ENCODE data around the gene TAMALIN. TPM values are rescaled to one million over a fixed set of nuclear protein-coding genes. Genes with fewer than 3 reads are reported as not detected.

TAMALIN gene
- total RNA-seq, 1 donor = 122 TPM

DNA sequence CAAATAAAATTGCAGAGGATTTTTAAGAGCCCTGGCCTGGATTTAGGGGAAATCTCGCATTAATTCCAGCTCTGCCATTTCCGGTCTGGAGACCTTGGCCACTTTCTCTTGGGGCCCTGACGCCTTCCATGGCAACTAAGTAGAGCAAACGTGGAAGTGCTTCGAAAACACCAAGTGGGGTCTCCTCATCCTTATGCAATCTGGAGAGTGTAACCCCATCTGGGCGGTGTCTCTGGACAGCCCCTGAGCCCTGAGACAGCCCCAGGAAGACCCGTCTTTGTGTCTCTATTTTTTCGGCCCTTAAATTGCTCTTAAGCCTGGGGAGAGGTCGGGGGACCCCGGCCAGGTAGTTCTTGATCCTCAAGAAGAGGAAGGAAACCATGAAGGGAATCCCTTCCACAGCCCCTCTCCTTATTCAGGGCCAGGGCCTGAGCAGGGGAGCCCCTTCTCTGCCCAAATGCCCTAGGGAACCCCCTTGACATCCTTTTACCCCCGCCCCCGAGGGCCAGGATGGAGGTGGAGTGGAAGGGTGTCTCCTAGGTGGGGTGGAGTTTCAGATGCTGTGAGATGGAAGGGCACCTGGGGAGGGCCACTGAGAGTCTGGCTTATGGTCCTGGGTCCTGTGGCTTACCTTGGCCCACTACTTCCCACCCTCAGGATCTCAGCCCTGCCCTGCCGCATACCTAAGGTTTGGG is 26.8 kb downstream of the TAMALIN start:
- peak overlapping the region; percentile 38 for H3K4me3 ChIP-seq (ENCODE audit: low read length)

DNA sequence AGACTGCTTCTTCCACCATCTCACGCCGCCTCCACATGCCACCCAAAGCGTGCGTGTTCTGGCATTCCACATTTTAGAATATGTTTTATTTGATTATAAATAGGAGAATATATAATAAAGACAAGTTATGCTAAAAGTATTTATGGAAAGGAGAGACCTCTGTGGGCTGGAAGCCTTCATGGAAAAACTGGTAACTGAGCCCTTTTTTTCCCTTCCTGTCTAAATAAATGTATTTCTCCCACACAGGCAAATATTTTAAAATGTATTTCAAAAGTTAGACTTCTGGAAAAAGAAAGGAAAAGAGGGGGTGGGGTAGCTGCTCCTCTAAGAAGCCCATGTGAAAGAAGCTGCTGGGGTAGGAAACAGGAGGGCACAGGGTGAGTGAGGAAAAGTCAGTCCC is 28.4 kb downstream of the TAMALIN start:
- Histone ChIP-seq H3K4me3 (ENCODE audit: low read length) (no peak overlapping the region), H3K4me1 (ENCODE audit: insufficient read depth, low read length) (peaks cover 35% of the 10 kb centered on the region), H3K27me3 (ENCODE audit: insufficient read depth, low read length) (peaks cover 23% of the 10 kb centered on the region), H3K9me3 (ENCODE audit: low read depth, low read length) (no peaks in the 10 kb centered on the region)

More for the DNA sequence above, 26.8 kb downstream of the TAMALIN start:
- peaks cover 23% of the 10 kb centered on the region for H3K27me3 ChIP-seq (ENCODE audit: insufficient read depth, low read length)
- peaks cover 35% of the 10 kb centered on the region for H3K4me1 ChIP-seq (ENCODE audit: insufficient read depth, low read length)
- no peaks in the 10 kb centered on the region for H3K9me3 ChIP-seq (ENCODE audit: low read depth, low read length)

DNA sequence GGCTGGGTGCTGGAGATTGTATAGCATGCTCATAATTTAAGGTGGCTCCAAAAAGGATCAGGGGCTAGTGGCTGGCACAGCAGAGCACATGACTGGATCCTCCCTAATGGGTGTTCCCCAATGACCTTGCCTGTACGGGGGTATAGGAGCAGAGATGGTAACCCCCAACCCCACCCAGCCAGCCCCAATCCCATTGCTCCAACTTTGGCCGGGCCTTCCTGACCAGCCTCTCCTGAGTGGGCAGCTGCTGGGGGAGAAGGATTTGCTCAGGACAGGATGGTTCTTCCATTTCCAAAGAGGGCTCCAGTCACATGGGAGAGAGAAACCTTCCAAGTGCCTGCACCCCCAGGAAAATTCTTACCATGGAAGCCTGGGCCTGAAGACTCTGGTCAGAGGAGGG is 29.2 kb downstream of the TAMALIN start:
- Histone ChIP-seq H3K4me1 (ENCODE audit: insufficient read depth, low read length) (peaks cover 35% of the 10 kb centered on the region), H3K9me3 (ENCODE audit: low read depth, low read length) (no peaks in the 10 kb centered on the region), H3K27me3 (ENCODE audit: insufficient read depth, low read length) (peaks cover 23% of the 10 kb centered on the region), H3K4me3 (ENCODE audit: low read length) (no peak overlapping the region)

DNA sequence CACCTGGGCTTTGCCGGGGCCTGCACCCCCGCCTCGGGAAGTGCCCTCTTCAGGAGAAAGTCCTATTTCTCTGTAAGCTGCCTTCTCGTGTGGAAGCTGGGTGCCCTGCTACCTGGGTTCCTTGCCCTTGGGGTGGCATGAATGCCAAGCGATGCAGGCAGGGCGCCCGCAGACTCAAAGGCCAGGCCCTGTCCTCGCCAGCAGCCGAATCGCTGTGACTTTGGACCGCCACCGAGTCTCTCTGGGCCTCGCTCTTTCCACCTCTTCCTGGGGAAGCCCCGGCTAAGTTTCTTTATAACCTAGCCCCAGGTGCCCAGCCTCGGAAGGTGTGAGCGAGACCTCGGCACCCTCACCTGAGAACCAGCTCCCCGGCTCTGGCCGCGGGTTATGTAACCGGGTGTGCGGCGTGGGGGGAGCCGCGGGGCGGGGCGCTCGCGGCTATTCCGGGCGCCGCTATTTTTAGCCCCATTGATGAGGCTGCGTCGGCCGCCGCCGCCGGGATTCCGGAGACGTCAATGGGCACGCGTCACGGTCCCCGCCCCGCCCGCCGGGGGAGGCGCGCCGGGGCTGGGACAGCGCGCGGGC is 29.9 kb downstream of the TAMALIN start:
- H3K27me3 ChIP-seq (ENCODE audit: insufficient read depth, low read length) = peaks cover 23% of the 10 kb centered on the region
- no peaks in the 10 kb centered on the region for H3K9me3 ChIP-seq (ENCODE audit: low read depth, low read length)
- peaks cover 39% of the 10 kb centered on the region for H3K4me1 ChIP-seq (ENCODE audit: insufficient read depth, low read length)
- H3K4me3 ChIP-seq (ENCODE audit: low read length) = peak overlapping the region; percentile 20

DNA sequence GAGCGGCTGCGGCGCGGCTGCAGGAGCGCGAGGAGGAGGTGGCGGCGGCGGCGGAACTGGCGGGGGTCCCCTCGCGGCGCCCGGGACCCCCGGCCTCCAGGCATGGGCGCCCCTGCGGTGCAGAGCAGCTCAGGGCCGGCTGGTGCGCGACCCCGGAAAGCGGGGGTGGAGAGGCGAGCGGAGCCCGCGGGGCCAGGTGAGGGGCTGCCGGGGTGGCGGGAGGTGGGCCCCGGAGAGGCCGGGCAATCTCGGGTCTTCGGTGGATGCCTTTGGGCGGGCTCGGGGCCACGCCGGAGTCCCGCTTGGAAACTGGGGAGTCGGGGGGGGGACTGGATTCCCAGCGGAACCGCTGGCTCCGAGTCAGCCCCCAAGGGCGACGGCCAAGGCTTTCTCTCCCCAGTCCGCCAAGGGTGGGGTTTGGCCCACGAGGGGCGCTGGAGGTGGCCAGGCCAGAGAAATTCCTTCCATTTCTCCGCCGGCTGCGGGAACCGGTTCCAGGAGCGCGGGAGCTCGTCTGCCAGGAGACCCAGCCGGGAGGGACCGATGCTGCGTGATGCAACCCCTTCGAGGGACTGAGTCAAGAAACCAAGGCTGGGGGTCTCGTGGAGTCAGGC is 30.6 kb downstream of the TAMALIN start:
- peaks cover 43% of the 10 kb centered on the region for H3K4me1 ChIP-seq (ENCODE audit: insufficient read depth, low read length)
- H3K9me3 ChIP-seq (ENCODE audit: low read depth, low read length) = no peaks in the 10 kb centered on the region
- peaks cover 23% of the 10 kb centered on the region for H3K27me3 ChIP-seq (ENCODE audit: insufficient read depth, low read length)
- peak overlapping the region; percentile 23 for H3K4me3 ChIP-seq (ENCODE audit: low read length)

DNA sequence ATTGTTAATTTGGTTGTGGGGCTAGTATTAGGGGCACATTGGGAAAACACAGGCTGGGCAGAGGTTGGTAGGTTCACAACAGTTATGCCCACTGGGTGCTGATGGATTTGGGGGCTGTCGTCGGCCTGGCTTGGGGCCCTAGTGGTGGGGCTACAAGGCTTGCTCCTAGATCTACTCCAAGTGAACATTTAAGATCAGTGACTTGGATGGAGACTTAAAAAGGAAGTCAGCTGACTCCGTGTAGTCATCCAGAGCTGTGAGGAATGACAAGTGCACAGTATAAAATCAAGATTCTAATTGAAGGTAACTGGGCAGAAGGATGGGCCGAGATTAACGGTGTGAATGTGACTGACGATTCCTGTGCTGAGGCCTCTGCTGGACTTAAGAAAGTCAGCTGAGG is 31.7 kb downstream of the TAMALIN start:
- H3K27me3 ChIP-seq (ENCODE audit: insufficient read depth, low read length) = peaks cover 23% of the 10 kb centered on the region
- no peak overlapping the region for H3K4me3 ChIP-seq (ENCODE audit: low read length)
- no peaks in the 10 kb centered on the region for H3K9me3 ChIP-seq (ENCODE audit: low read depth, low read length)
- H3K4me1 ChIP-seq (ENCODE audit: insufficient read depth, low read length) = peaks cover 42% of the 10 kb centered on the region

DNA sequence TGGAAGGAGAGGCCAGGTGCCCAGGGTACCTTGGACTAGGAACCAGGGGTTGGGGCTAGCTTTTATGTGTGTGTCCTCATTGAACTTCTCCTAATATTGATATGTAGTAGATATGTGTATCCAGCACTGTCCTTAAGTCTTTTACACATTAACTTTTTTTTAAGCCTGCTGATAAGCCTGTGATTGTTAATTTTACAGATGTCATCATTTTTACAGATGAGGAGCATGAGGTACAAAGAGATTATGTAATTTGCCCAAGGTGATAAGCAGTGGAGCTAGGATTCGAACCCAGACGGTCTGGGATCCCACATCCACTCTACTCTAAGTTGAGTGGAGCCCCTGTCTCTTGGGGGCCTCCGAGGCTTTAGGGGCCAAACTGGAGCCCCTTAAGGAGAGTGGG is 34.3 kb downstream of the TAMALIN start:
- Histone ChIP-seq H3K4me1 (ENCODE audit: insufficient read depth, low read length) (peaks cover 42% of the 10 kb centered on the region), H3K9me3 (ENCODE audit: low read depth, low read length) (no peaks in the 10 kb centered on the region), H3K4me3 (ENCODE audit: low read length) (no peak overlapping the region), H3K27me3 (ENCODE audit: insufficient read depth, low read length) (peaks cover 8% of the 10 kb centered on the region)

DNA sequence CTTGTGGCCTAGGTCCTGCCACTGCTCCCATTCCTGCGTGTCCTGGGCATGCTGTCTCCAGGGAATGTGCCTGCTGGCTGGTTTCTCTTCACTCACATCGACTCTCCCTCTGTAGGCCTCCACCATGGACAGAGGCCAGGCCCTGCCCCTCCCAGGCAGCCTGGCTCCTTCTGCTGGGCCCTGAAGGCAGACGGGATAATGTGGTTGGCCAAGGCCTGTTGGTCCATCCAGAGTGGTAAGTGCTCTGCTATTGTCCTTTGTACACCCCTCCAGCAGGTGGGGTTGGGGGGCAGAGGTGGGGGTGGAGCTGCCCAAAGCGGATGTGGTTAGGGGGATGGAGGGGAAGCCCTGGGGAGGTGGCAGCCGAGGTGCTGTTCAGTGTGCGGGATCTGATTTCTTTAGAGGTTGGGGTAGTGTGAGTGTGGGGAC is 35.0 kb downstream of the TAMALIN start:
- Histone ChIP-seq H3K27me3 (ENCODE audit: insufficient read depth, low read length) (peaks cover 3% of the 10 kb centered on the region), H3K4me3 (ENCODE audit: low read length) (no peak overlapping the region), H3K4me1 (ENCODE audit: insufficient read depth, low read length) (peaks cover 40% of the 10 kb centered on the region), H3K9me3 (ENCODE audit: low read depth, low read length) (no peaks in the 10 kb centered on the region)

DNA sequence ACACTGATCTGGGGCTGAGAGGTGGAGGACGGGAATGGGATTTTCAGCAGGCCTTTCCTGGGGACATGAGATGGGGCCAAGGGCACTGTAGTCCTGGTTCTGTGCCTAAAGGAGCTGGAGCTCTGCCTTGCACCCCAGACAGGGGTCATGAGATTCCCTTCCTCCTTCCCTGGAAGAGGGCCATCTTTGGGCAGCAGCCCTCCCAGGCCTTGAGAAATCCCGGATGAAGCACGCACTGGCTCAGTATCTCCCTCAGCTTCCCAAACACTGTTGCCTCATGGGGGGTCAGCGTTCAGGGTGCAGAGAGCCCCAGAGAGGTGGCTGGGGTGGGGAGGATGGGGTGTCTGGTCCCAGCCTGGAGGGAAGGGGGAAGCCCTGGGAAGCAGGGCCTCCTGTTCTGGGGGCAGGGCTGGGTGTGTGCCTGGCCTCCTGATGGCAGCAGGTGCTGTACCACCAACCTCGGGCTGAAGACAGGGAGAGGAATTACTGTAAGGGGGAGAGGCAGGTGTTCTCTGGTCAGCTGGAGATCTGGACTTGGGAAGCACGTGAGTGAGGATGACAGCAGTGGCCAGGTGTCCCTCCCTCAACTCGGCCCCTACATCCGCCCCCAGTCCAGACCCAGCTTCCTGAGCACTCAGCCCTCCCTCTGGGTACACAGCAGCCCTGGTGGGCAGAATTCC is 36.1 kb downstream of the TAMALIN start:
- Histone ChIP-seq H3K27me3 (ENCODE audit: insufficient read depth, low read length) (no peaks in the 10 kb centered on the region), H3K9me3 (ENCODE audit: low read depth, low read length) (no peaks in the 10 kb centered on the region), H3K4me1 (ENCODE audit: insufficient read depth, low read length) (peaks cover 32% of the 10 kb centered on the region), H3K4me3 (ENCODE audit: low read length) (no peak overlapping the region)

DNA sequence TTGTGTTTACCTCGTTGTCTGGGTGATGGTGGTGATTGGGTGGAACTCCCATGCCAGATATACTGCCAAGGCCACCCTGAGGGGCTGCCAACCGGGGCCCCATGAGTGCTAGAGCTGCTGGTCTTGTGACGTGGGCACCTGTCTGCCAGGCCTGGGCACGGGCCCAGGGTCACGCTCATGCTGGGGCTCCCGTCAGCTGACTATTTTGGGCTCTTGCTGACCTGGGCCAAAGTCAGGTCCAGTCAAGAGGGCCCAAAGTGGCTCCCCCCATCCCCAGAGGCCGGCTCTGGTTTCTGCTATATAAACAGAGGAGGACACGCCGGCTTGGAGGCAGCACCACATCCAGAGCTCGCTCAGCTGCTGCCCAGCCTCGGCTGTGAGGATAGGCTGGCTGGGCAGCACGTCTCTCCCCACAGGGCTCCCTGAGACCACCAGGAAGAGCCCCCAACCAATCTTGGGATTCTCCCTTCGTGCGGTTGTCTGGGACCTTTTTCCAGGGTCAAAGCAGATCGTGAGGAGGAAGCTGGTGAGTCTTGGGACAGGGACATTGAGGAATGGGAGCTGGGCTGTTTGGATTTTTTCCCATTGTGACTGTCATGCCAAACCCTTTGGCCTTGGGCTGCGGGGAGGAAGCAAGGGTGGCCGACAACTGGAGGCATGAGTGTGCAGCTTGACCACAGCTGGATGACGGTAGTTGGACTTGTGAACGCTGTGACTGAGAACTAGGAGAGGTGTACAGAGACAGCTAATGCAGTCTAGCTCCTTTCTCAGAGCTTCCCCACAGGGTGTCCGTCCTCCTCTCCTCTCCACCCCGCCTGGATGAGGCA is 36.9 kb downstream of the TAMALIN start:
- no peaks in the 10 kb centered on the region for H3K27me3 ChIP-seq (ENCODE audit: insufficient read depth, low read length)
- H3K4me1 ChIP-seq (ENCODE audit: insufficient read depth, low read length) = peaks cover 32% of the 10 kb centered on the region

DNA sequence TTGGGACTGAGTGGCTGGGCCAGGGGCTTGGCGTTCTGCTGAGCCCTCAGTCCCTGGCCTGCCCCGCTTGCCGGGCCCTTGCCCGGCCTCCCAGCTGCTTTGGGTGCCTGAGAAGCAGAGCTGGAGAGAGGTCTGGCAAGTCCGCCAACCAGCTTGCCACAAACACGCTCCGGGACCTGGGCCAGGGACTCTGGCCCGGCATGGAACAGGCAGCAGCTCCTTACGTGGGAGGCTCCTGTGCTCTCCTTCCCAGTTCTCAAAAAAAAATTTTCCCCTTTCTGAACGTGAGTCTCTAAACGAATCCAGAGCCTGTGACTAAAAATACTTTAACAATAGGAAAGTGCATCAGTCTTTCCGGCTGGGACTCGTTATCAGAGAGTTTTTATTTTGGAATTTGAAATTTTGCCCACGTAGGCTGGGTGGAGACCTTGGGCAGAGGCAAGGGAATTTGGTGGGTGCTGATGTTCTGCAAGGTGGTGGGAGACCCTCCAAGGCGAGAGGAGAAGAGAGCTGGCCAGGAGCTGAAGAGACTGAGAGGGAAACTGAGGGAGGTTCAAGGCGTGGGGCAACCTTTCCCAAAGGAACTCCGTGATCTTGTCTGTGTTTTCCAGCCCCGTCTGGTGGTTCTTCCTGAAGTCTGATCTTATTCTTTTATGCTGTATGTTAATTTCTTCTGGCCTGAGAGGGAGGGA is 37.7 kb downstream of the TAMALIN start:
- no peaks in the 10 kb centered on the region for H3K27me3 ChIP-seq (ENCODE audit: insufficient read depth, low read length)
- no peak overlapping the region for H3K4me3 ChIP-seq (ENCODE audit: low read length)
- peaks cover 32% of the 10 kb centered on the region for H3K4me1 ChIP-seq (ENCODE audit: insufficient read depth, low read length)
- no peaks in the 10 kb centered on the region for H3K9me3 ChIP-seq (ENCODE audit: low read depth, low read length)

More for the DNA sequence above, 36.9 kb downstream of the TAMALIN start:
- no peaks in the 10 kb centered on the region for H3K9me3 ChIP-seq (ENCODE audit: low read depth, low read length)
- H3K4me3 ChIP-seq (ENCODE audit: low read length) = no peak overlapping the region

DNA sequence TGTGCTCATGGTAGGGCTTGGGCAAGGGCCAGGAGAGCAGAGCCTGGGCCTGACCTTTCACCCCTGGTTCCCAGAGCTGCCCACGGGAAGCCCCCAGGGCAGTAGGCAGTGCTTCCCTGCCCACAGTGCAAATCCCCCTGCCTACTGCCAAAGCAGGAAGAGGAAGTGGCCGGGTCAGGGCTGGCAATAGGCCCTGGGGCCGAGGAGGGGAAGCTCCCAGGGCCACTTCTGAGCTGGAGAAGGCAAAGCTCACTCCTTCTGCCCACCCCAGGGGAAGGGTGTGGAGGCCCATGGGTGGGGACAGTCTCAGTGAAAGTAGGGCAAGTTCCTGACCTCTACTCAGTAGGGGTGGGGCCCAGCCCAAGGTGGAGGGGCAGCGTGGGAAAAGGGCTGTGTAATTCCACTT is 39.1 kb downstream of the TAMALIN start:
- Histone ChIP-seq H3K9me3 (ENCODE audit: low read depth, low read length) (no peaks in the 10 kb centered on the region), H3K4me1 (ENCODE audit: insufficient read depth, low read length) (peaks cover 44% of the 10 kb centered on the region), H3K27me3 (ENCODE audit: insufficient read depth, low read length) (no peaks in the 10 kb centered on the region), H3K4me3 (ENCODE audit: low read length) (no peak overlapping the region)

DNA sequence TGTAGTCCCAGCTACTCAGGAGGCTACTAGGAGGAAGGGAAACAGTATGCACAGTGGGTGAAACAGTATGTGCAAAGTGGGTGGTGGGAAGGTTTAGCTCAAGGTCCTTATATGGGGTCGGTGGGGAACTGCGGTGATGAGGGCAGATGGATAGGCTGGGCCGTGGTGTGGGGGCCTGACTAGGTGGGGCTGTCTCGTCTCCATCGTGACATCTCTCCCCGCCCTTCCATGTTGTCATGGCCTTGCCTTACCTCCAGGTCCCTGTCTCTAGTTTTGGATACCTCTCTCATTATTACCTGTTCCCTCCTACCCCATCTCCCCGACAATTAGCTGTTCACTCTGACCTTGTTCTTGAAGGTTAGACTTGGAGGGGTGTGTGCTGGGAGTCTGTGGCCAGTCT is 40.1 kb downstream of the TAMALIN start:
- Histone ChIP-seq H3K4me1 (ENCODE audit: insufficient read depth, low read length) (peaks cover 46% of the 10 kb centered on the region), H3K4me3 (ENCODE audit: low read length) (no peak overlapping the region), H3K9me3 (ENCODE audit: low read depth, low read length) (no peaks in the 10 kb centered on the region), H3K27me3 (ENCODE audit: insufficient read depth, low read length) (no peaks in the 10 kb centered on the region)

DNA sequence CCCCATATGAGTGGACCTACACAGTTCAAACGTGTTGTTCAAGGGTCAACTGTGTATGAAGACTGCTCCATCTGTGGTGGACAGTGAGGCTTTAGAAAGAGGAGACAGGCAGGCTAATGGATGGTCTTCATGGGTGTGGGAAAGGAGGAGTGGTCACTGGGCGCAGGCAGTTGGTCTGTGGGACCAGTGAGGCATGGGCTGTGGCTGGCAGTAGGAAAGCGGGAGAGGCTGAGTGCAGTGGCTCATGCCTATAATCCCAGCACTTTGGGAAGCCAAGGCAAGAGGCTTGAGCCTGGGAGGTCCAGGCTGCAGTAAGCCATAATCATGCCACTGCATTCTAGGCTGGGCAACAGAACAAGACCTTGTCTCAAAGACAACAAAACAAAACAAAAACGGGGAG is 42.5 kb downstream of the TAMALIN start:
- Histone ChIP-seq H3K4me3 (ENCODE audit: low read length) (no peak overlapping the region), H3K27me3 (ENCODE audit: insufficient read depth, low read length) (no peaks in the 10 kb centered on the region), H3K9me3 (ENCODE audit: low read depth, low read length) (no peaks in the 10 kb centered on the region), H3K4me1 (ENCODE audit: insufficient read depth, low read length) (peaks cover 44% of the 10 kb centered on the region)

All from mononuclear cell (primary cell).